ENCODE results near the gene GSTCD.

- TF ChIP-seq, protein P1, sequence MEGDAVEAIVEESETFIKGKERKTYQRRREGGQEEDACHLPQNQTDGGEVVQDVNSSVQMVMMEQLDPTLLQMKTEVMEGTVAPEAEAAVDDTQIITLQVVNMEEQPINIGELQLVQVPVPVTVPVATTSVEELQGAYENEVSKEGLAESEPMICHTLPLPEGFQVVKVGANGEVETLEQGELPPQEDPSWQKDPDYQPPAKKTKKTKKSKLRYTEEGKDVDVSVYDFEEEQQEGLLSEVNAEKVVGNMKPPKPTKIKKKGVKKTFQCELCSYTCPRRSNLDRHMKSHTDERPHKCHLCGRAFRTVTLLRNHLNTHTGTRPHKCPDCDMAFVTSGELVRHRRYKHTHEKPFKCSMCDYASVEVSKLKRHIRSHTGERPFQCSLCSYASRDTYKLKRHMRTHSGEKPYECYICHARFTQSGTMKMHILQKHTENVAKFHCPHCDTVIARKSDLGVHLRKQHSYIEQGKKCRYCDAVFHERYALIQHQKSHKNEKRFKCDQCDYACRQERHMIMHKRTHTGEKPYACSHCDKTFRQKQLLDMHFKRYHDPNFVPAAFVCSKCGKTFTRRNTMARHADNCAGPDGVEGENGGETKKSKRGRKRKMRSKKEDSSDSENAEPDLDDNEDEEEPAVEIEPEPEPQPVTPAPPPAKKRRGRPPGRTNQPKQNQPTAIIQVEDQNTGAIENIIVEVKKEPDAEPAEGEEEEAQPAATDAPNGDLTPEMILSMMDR (IDR thresholded peaks at IDR 0.05): no peak
- TF ChIP-seq POLR2A (IDR thresholded peaks at IDR 0.05): no peak
Observed at GRCh38 chr4:105755375-105755774, 46.8 kb downstream of the GSTCD start.
